Mesenchymal stem cell (in vitro differentiated cells and primary cell): ENCODE results near the gene CD40.
A peak's percentile ranks its signal among the peaks of the same experiment; 100 is the strongest.
"Not testable (repeated sequence)": the region's sequence is repeated elsewhere in the genome, so short reads cannot be mapped to it uniquely, and the experiment has no call there.

Source experiments
- DNase-seq: peaks from one replicate; pipeline ENCODE4 v3.0.0-alpha.2; 2013
- H2AFZ ChIP-seq: one replicate; pipeline ENCODE4 v1.6.1; 2013; ENCODE audit warnings: low read depth, mild to moderate bottlenecking, control low read depth, inconsistent platforms, low read length, moderate library complexity
- H2AK5ac ChIP-seq: 2 replicates; pipeline ENCODE4 v1.6.1; 2013; ENCODE audit warnings: low read length, moderate library complexity, mild to moderate bottlenecking, inconsistent platforms; ENCODE audit not compliant: severe bottlenecking
- H2BK120ac ChIP-seq: one replicate; pipeline ENCODE4 v1.6.1; 2013; ENCODE audit warnings: low read depth, mild to moderate bottlenecking, inconsistent platforms, low read length, moderate library complexity
- H2BK12ac ChIP-seq, 2 experiments: one replicate each; pipeline ENCODE4 v1.6.1; 2013; ENCODE audit warnings: inconsistent platforms in 2 of 2, low read length in 2 of 2, mild to moderate bottlenecking in 2 of 2, moderate library complexity in 2 of 2, control low read depth in 1 of 2
- H2BK15ac ChIP-seq: one replicate; pipeline ENCODE4 v1.6.1; 2013; ENCODE audit warnings: mild to moderate bottlenecking, low read depth, inconsistent platforms; ENCODE audit not compliant: poor library complexity, severe bottlenecking
- H2BK5ac ChIP-seq: 2 replicates; pipeline ENCODE4 v1.6.1; 2013; ENCODE audit warnings: low read depth, mild to moderate bottlenecking, low read length, control low read depth, inconsistent platforms; ENCODE audit not compliant: poor library complexity, severe bottlenecking
- H3K14ac ChIP-seq, 2 experiments: one replicate each; pipeline ENCODE4 v1.6.1; 2013; ENCODE audit warnings: inconsistent platforms in 2 of 2, low read length in 2 of 2, control low read depth in 1 of 2, mild to moderate bottlenecking in 1 of 2, moderate library complexity in 1 of 2
- H3K18ac ChIP-seq, 2 experiments: one replicate each; pipeline ENCODE4 v1.6.1; 2013; ENCODE audit warnings: inconsistent platforms in 2 of 2, low read length in 2 of 2, control low read depth in 1 of 2, low read depth in 1 of 2, mild to moderate bottlenecking in 1 of 2
- H3K23ac ChIP-seq, 2 experiments: one replicate each; pipeline ENCODE4 v1.6.1; 2013; ENCODE audit warnings: inconsistent platforms in 2 of 2, low read length in 2 of 2, mild to moderate bottlenecking in 2 of 2, moderate library complexity in 2 of 2, control low read depth in 1 of 2
- H3K27ac ChIP-seq: 2 replicates; pipeline ENCODE4 v1.5.1; 2013; ENCODE audit warnings: mild to moderate bottlenecking, moderate library complexity, low read length, control low read depth, inconsistent platforms; ENCODE audit not compliant: poor library complexity, severe bottlenecking
- H3K27me3 ChIP-seq, 2 experiments: 2 replicates each; pipeline versions ENCODE4 v1.6.1 to v1.7.0; 2013; ENCODE audit warnings: low read length in 2 of 2, mild to moderate bottlenecking in 2 of 2, moderate library complexity in 2 of 2, control low read depth in 1 of 2, inconsistent platforms in 1 of 2; ENCODE audit not compliant: control insufficient read depth in 1 of 2, insufficient read depth in 1 of 2
- H3K36me3 ChIP-seq, 2 experiments: 2 replicates each; pipeline versions ENCODE4 v1.6.1 to v1.7.0; 2013; ENCODE audit warnings: low read length in 2 of 2, control low read depth in 1 of 2, inconsistent platforms in 1 of 2, low read depth in 1 of 2, mild to moderate bottlenecking in 1 of 2; ENCODE audit not compliant: insufficient read depth in 2 of 2, control insufficient read depth in 1 of 2
- H3K4ac ChIP-seq, 2 experiments: one replicate each; pipeline ENCODE4 v1.6.1; 2013; ENCODE audit warnings: inconsistent platforms in 2 of 2, low read length in 2 of 2, mild to moderate bottlenecking in 2 of 2, moderate library complexity in 2 of 2, control low read depth in 1 of 2, low read depth in 1 of 2
- H3K4me1 ChIP-seq: 2 replicates; pipeline ENCODE4 v1.6.1; 2013; ENCODE audit warnings: low read depth, low read length, control low read depth; ENCODE audit not compliant: control insufficient read depth, insufficient read depth
- H3K4me2 ChIP-seq: 2 replicates; pipeline ENCODE4 v1.6.1; 2013; ENCODE audit warnings: low read length, mild to moderate bottlenecking, inconsistent platforms; ENCODE audit not compliant: poor library complexity, severe bottlenecking
- H3K4me3 ChIP-seq, 2 experiments: 2 replicates each; pipeline versions ENCODE4 v1.5.1 to v1.7.0; 2013; ENCODE audit warnings: low read length in 2 of 2, mild to moderate bottlenecking in 2 of 2, control low read depth in 1 of 2, low read depth in 1 of 2; ENCODE audit not compliant: insufficient read depth in 1 of 2
- H3K79me1 ChIP-seq: replicated peaks from 2 replicates; pipeline ENCODE4 v1.6.1; 2013; ENCODE audit warnings: mild to moderate bottlenecking, control low read depth, low read length, inconsistent platforms; ENCODE audit not compliant: poor library complexity, severe bottlenecking
- H3K9ac ChIP-seq: 2 replicates; pipeline ENCODE4 v1.7.0; 2013; ENCODE audit warnings: mild to moderate bottlenecking, low read length, moderate library complexity
- H3K9me3 ChIP-seq: 2 replicates; pipeline ENCODE4 v1.7.0; 2013; ENCODE audit warnings: mild to moderate bottlenecking, low read length; ENCODE audit not compliant: control insufficient read depth
- H4K8ac ChIP-seq: one replicate; pipeline ENCODE4 v1.6.1; 2013; ENCODE audit warnings: inconsistent platforms, mild to moderate bottlenecking, low read length, moderate library complexity
- H4K91ac ChIP-seq: one replicate; pipeline ENCODE4 v1.6.1; 2013; ENCODE audit warnings: mild to moderate bottlenecking, low read length, inconsistent platforms
- WGBS: methylation state at CpG from one replicate; pipeline ENCODE4 v1.1.7; 2013; ENCODE audit warnings: mixed read lengths; 5-methylcytosine and 5-hydroxymethylcytosine counted together

Gene CD40

DNA sequence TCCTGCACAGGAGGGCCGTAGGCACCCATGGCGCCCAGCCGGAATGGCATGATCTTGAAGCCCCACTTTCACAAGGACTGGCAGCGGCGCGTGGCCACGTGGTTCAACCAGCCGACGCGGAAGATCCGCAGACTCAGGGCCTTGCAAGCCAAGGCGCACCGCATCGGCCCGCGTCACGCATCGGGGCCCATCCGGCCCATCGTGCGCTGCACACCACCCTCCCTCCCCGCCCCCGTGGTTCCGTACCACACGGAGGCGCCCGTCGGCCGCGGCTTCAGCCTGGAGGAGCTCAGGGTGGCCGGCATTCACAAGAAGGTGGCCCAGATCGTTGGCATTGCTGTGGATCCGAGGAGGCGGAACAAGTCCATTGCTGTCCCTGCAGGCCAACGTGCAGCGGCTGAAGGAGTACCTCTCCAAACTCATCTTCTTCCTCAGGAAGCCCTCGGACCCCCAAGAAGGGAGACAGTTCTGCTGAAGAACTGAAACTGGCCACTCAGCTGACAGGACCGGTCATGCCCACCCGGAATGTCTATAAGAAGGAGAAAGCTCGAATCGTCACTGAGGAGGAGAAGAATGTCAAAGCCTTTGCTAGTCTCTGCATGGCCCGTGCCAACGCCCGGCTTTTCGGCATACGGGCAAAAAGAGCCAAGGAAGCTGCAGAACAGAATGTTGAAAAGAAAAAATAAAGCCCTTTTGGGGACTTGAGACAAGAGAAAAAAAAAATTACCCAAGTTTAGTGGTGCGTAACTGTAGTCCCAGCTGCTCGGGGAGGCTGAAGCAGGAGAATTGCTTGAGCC is 18.4 kb upstream of the CD40 start:
- Histone ChIP-seq H3K4me1 (peaks cover 4% of the 10 kb centered on the region), H3K23ac (no peak overlapping the region), H3K9ac (peak overlapping the region; percentile 43), H2BK12ac (no peak overlapping the region), H2BK15ac (no peak overlapping the region), H4K8ac (no peak overlapping the region), H2BK5ac (no peak overlapping the region), H3K27me3 (peaks cover 29 to 70% of the 10 kb centered on the region in 2 experiments), H3K4me2 (no peak overlapping the region), H3K4ac (no peak overlapping the region), H2AFZ (peak overlapping the region; percentile 36), H3K27ac (no peak overlapping the region), H4K91ac (no peak overlapping the region), H2AK5ac (no peak overlapping the region), H3K9me3 (peaks cover 5% of the 10 kb centered on the region), H2BK120ac (no peak overlapping the region), H3K79me1 (no peaks in the 10 kb centered on the region), H3K36me3 (no peaks in the 10 kb centered on the region), H3K4me3 (peak overlapping the region in 1 of 2 experiments; percentile 67), H3K14ac (no peak overlapping the region), H3K18ac (no peak overlapping the region)
- DNase-seq: no peak
- WGBS: 47% methylated on average over 48 of the region's 48 CpGs

DNA sequence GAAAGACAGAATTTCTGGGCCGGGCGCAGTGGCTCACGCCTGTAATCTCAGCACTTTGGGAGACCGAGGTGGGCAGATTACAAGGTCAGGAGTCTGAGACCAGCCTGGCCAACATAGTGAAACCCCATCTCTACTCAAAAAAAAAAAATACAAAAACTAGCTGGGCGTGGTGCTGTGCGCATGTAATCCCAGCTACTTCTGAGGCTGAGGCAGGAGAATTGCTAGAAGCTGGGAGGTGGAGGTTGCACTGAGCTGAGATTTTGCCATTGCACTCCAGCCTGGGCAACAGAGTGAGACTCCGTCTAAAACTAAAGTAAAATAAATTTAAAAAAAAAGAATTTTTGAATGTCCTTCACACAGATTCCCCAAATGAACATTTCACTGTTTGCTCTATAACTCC is 17.7 kb upstream of the CD40 start:
- not testable (repeated sequence) for H3K4me3 ChIP-seq, H3K27ac ChIP-seq, H2BK15ac ChIP-seq, H3K9ac ChIP-seq, DNase-seq, H3K36me3 ChIP-seq, H3K79me1 ChIP-seq, H2AFZ ChIP-seq, H2BK120ac ChIP-seq, H2BK5ac ChIP-seq, H3K14ac ChIP-seq, H4K8ac ChIP-seq, H3K18ac ChIP-seq, H3K23ac ChIP-seq, H2AK5ac ChIP-seq, H4K91ac ChIP-seq, H3K4me2 ChIP-seq, H3K4me1 ChIP-seq, H3K9me3 ChIP-seq, H2BK12ac ChIP-seq, H3K4ac ChIP-seq
- H3K27me3 ChIP-seq: peaks cover 29 to 77% of the 10 kb centered on the region in 2 experiments
- 96% methylated on average over 5 of the region's 7 CpGs for WGBS

DNA sequence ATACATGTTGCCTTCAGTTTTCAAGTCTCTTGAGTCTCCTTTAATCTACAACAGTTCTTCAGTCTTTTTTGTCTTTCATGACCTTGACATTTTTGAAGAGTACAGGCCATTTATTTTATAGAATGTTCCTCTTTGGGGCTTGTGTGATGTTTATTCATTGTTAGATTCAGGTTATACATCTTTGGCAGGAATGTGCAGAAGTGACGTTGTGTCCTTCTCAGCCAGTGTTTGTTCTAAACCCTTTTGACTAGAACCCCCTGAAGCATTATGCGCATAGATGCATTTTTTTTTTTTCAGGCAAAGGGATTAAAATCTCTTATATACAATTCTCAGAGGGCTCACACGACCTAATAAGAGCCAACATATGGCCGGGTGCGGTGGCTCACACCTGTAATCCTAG is 17.1 kb upstream of the CD40 start:
- H2BK15ac ChIP-seq: no peak overlapping the region
- no peak overlapping the region for H4K8ac ChIP-seq
- no peak overlapping the region for H3K4me3 ChIP-seq
- H3K4ac ChIP-seq: no peak overlapping the region
- H3K14ac ChIP-seq: no peak overlapping the region
- peaks cover 29 to 83% of the 10 kb centered on the region in 2 experiments for H3K27me3 ChIP-seq
- H3K9me3 ChIP-seq: peaks cover 5% of the 10 kb centered on the region
- H3K23ac ChIP-seq: no peak overlapping the region
- H3K18ac ChIP-seq: no peak overlapping the region
- no peak for DNase-seq
- no peak overlapping the region for H2AK5ac ChIP-seq
- H3K79me1 ChIP-seq: no peaks in the 10 kb centered on the region
- no peak overlapping the region for H2BK120ac ChIP-seq
- H2BK5ac ChIP-seq: no peak overlapping the region
- H2BK12ac ChIP-seq: no peak overlapping the region
- H3K9ac ChIP-seq: no peak overlapping the region
- H2AFZ ChIP-seq: no peak overlapping the region
- no peak overlapping the region for H4K91ac ChIP-seq
- H3K4me1 ChIP-seq: peaks cover 4% of the 10 kb centered on the region
- 84% methylated on average over 5 of the region's 5 CpGs for WGBS
- no peaks in the 10 kb centered on the region for H3K36me3 ChIP-seq
- no peak overlapping the region for H3K27ac ChIP-seq
- H3K4me2 ChIP-seq: no peak overlapping the region

- H3K14ac ChIP-seq: no peak overlapping the region
- WGBS: 40% methylated on average over 1 of the region's 3 CpGs
- peaks cover 4% of the 10 kb centered on the region for H3K4me1 ChIP-seq
- no peak overlapping the region for H2BK5ac ChIP-seq
- no peak overlapping the region for H3K9ac ChIP-seq
- no peak overlapping the region for H3K4me2 ChIP-seq
- no peak overlapping the region for H2AK5ac ChIP-seq
- no peak overlapping the region for H2BK15ac ChIP-seq
- H3K4me3 ChIP-seq: no peak overlapping the region
- H2AFZ ChIP-seq: no peak overlapping the region
- H3K79me1 ChIP-seq: no peaks in the 10 kb centered on the region
- H4K8ac ChIP-seq: no peak overlapping the region
- DNase-seq: no peak
- no peak overlapping the region for H3K23ac ChIP-seq
- peaks cover 5% of the 10 kb centered on the region for H3K9me3 ChIP-seq
- H3K4ac ChIP-seq: no peak overlapping the region
- no peak overlapping the region for H4K91ac ChIP-seq
- no peak overlapping the region for H3K18ac ChIP-seq
- H3K36me3 ChIP-seq: no peaks in the 10 kb centered on the region
- H3K27ac ChIP-seq: no peak overlapping the region
- no peak overlapping the region for H2BK120ac ChIP-seq
- H3K27me3 ChIP-seq: peaks cover 29 to 89% of the 10 kb centered on the region in 2 experiments
- no peak overlapping the region for H2BK12ac ChIP-seq
These were observed 16.2 kb upstream of the CD40 start for GRCh38 chr20:46101957-46102356.
